HCT116 (cell line): Measurements from ENCODE around the gene SEZ6L2. TPM values are rescaled to one million over a fixed set of nuclear protein-coding genes. Genes with fewer than 3 reads are reported as not detected.

Experiments used
- ATAC-seq: fragments of 200-7000 bp; cut with Tn5 transposase; 2 replicates; pipeline ENCODE4 v1.9.1; 2020; ENCODE audit warnings: mild to moderate bottlenecking, moderate library complexity
- BruUV-seq: library from RNA; stranded (reverse); fragments of 400-500 nt; replicated peaks from 2 replicates; lab custom pipeline; 2021; lab: Mats Ljungman, UMichigan
- CTCF ChIA-PET: fragments of 300-600 bp; sonication (Branson Sonifier 250); formaldehyde crosslinking; loops from one replicate; lab custom pipeline; 2021; ENCODE audit warnings: antibody characterized with exemption; lab: Charles Lee
- POLR2A ChIA-PET: fragments of 300-600, 350-600 bp; sonication (Branson Sonifier 250); formaldehyde crosslinking; loops from one replicate; lab custom pipeline; 2021; ENCODE audit warnings: antibody characterized with exemption; lab: Charles Lee
- RAD21 ChIA-PET, 2 experiments: fragments of 300-600 bp; sonication (Branson Sonifier 250); formaldehyde crosslinking; loops; one replicate each; lab custom pipeline; 2023; ENCODE audit warnings: low total read pairs in 2 of 2; ENCODE audit not compliant: uncharacterized antibody in 2 of 2, unreplicated experiment in 2 of 2, low non-redundant PET in 1 of 2; lab: Charles Lee
- DNase-seq: peaks from one replicate; pipeline ENCODE4 v3.0.0-alpha.2; 2010; ENCODE audit warnings: low read depth, low spot score
- H2AFZ ChIP-seq: fragments of 200-600 bp; shearing (Covaris generic), sonication (generic); 2 replicates; pipeline ENCODE4 v1.6.1; 2017; ENCODE audit warnings: low read depth, mixed run types, mixed read lengths, antibody characterized with exemption, low read length; ENCODE audit not compliant: poor library complexity, severe bottlenecking
- H3K27ac ChIP-seq: 2 replicates; pipeline ENCODE4 v1.5.1; 2012; ENCODE audit warnings: low read depth, low read length
- H3K27me3 ChIP-seq: fragments of 200-600 bp; sonication (generic); 2 replicates; pipeline ENCODE4 v1.6.1; 2016; ENCODE audit warnings: mixed run types, low read length, mixed read lengths; ENCODE audit not compliant: insufficient read depth
- H3K36me3 ChIP-seq, 2 experiments: fragments of 200-500 bp in 1 of 2; fragments of 200-600 bp in 1 of 2; sonication (Bioruptor generic) in 1 of 2; sonication (generic) in 1 of 2; 2 replicates each; pipeline versions ENCODE4 v1.5.1 to v1.6.1; 2014 to 2016; ENCODE audit warnings: low read length in 2 of 2, inconsistent platforms in 1 of 2, mixed read lengths in 1 of 2, mixed run types in 1 of 2; ENCODE audit not compliant: insufficient read depth in 2 of 2, control insufficient read depth in 1 of 2
- H3K4me1 ChIP-seq, 2 experiments: fragments of 200-600 bp in 1 of 2; sonication (generic) in 1 of 2; 2 replicates each; pipeline versions ENCODE4 v1.5.1 to v1.6.1; 2012 to 2017; ENCODE audit warnings: low read length in 2 of 2, inconsistent platforms in 1 of 2, mild to moderate bottlenecking in 1 of 2, mixed read lengths in 1 of 2, mixed run types in 1 of 2, moderate library complexity in 1 of 2; ENCODE audit not compliant: insufficient read depth in 2 of 2, control insufficient read depth in 1 of 2
- H3K4me2 ChIP-seq: fragments of 200-600 bp; sonication (generic); 2 replicates; pipeline ENCODE4 v1.6.1; 2017; ENCODE audit warnings: mixed run types, low read length, mixed read lengths
- H3K4me3 ChIP-seq, 2 experiments: fragments of 200-600 bp in 1 of 2; sonication (generic) in 1 of 2; replicated peaks in 1 of 2; 2 replicates each; pipeline ENCODE4 v1.5.1; 2011 to 2016; ENCODE audit warnings: low read length in 2 of 2, control low read depth in 1 of 2, low read depth in 1 of 2, mild to moderate bottlenecking in 1 of 2, mixed read lengths in 1 of 2, mixed run types in 1 of 2
- H3K79me2 ChIP-seq: fragments of 200-600 bp; sonication (generic); 2 replicates; pipeline ENCODE4 v1.6.1; 2017; ENCODE audit warnings: mild to moderate bottlenecking, mixed run types, low read length, moderate library complexity, mixed read lengths; ENCODE audit not compliant: insufficient read depth
- H3K9ac ChIP-seq: fragments of 200-600 bp; sonication (generic); 2 replicates; pipeline ENCODE4 v1.6.1; 2016; ENCODE audit warnings: low read length, mixed read lengths
- H3K9me2 ChIP-seq: fragments of 200-600 bp; sonication (generic), shearing (Covaris generic); 2 replicates; pipeline ENCODE4 v1.6.1; 2017; ENCODE audit warnings: mixed run types, mild to moderate bottlenecking, moderate library complexity; ENCODE audit not compliant: insufficient read depth
- H3K9me3 ChIP-seq, 2 experiments: fragments of 200-500 bp in 1 of 2; fragments of 200-600 bp in 1 of 2; sonication (Bioruptor generic) in 1 of 2; sonication (generic) in 1 of 2; 2 replicates each; pipeline ENCODE4 v1.6.1; 2014 to 2017; ENCODE audit warnings: low read length in 2 of 2, mixed read lengths in 2 of 2, inconsistent platforms in 1 of 2, low read depth in 1 of 2, mild to moderate bottlenecking in 1 of 2, mixed run types in 1 of 2, moderate library complexity in 1 of 2; ENCODE audit not compliant: control insufficient read depth in 1 of 2, insufficient read depth in 1 of 2
- H4K20me1 ChIP-seq: fragments of 200-600 bp; sonication (generic), shearing (Covaris generic); 2 replicates; pipeline ENCODE4 v1.6.1; 2017; ENCODE audit warnings: mixed run types, mild to moderate bottlenecking, moderate library complexity; ENCODE audit not compliant: insufficient read depth
- CBX3 ChIP-seq: IDR thresholded peaks from 2 replicates; pipeline ENCODE4 v1.6.1; 2012; ENCODE audit warnings: low read depth
- EGR1 ChIP-seq: IDR thresholded peaks from 2 replicates; pipeline ENCODE4 v1.6.1; 2012; ENCODE audit warnings: low read depth
- EZH2 ChIP-seq: fragments of 200-600 bp; sonication (generic); IDR thresholded peaks from 2 replicates; pipeline ENCODE4 v1.6.1; 2017; ENCODE audit warnings: antibody characterized with exemption, mixed run types
- EZH2phosphoT487 ChIP-seq: fragments of 200-600 bp; IDR thresholded peaks from 2 replicates; pipeline ENCODE4 v1.6.1; 2018; ENCODE audit warnings: antibody characterized with exemption, borderline replicate concordance
- YY1 ChIP-seq: IDR thresholded peaks from 2 replicates; pipeline ENCODE4 v1.6.1; 2011; ENCODE audit warnings: low read length, low read depth, moderate library complexity, mild to moderate bottlenecking; ENCODE audit not compliant: insufficient replicate concordance; ENCODE audit errors: extremely low read depth
- intact Hi-C: fragments of 100-400 bp; cut with micrococcal nuclease; formaldehyde crosslinking; loops from 2 replicates; pipeline ENCODE4 v1.10.0; 2022
- total RNA-seq: library from RNA; stranded (reverse); gene quantifications from one replicate; pipeline ENCODE4 v1.2.1, GENCODE V29; 2021; ENCODE audit not compliant: unreplicated experiment
- TF ChIP-seq, protein P1 (sequence below): IDR thresholded peaks from 2 replicates; pipeline ENCODE4 v1.6.1; 2011; ENCODE audit warnings: mild to moderate bottlenecking, low read length, moderate library complexity; ENCODE audit not compliant: insufficient replicate concordance; ENCODE audit errors: extremely low read depth
- TF ChIP-seq, protein P2 (sequence below), 3 experiments: fragments of 200-600 bp in 1 of 3; sonication (generic) in 1 of 3; IDR thresholded peaks in 2 of 3; conservative IDR thresholded peaks in 1 of 3; 2 replicates each; pipeline ENCODE4 v1.5.1; 2012 to 2017; ENCODE audit warnings: low read depth in 2 of 3, low read length in 2 of 3, antibody characterized with exemption in 1 of 3, borderline replicate concordance in 1 of 3, control low read depth in 1 of 3, mild to moderate bottlenecking in 1 of 3, mixed read lengths in 1 of 3, mixed run types in 1 of 3, moderate library complexity in 1 of 3; ENCODE audit not compliant: insufficient read depth in 1 of 3

SEZ6L2 gene
- total RNA-seq, 1 experiment from 2014 or later: 49.3 TPM

DNA sequence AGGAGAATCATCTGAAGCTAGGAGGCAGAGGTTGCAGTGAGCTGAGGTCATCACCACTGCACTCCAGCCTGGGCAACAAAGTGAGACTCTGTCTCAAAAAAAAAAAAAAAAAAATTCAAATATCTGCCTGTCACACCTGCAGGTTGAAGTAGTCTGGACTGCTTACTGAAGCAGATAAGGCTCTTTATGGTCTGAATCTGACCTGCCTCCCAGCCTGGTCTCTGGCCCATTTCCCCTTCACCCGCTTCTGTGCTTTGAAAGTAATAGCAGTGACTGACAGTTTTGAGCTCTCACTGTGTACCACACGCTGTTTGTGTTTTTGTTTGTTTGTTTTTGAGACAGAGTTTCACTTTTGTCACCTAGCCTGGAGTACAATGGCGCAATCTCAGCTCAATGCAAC lies 5.8 kb downstream of the SEZ6L2 start (continued):
- TF ChIP-seq, protein P1, sequence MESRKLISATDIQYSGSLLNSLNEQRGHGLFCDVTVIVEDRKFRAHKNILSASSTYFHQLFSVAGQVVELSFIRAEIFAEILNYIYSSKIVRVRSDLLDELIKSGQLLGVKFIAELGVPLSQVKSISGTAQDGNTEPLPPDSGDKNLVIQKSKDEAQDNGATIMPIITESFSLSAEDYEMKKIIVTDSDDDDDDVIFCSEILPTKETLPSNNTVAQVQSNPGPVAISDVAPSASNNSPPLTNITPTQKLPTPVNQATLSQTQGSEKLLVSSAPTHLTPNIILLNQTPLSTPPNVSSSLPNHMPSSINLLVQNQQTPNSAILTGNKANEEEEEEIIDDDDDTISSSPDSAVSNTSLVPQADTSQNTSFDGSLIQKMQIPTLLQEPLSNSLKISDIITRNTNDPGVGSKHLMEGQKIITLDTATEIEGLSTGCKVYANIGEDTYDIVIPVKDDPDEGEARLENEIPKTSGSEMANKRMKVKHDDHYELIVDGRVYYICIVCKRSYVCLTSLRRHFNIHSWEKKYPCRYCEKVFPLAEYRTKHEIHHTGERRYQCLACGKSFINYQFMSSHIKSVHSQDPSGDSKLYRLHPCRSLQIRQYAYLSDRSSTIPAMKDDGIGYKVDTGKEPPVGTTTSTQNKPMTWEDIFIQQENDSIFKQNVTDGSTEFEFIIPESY: no peak

DNA sequence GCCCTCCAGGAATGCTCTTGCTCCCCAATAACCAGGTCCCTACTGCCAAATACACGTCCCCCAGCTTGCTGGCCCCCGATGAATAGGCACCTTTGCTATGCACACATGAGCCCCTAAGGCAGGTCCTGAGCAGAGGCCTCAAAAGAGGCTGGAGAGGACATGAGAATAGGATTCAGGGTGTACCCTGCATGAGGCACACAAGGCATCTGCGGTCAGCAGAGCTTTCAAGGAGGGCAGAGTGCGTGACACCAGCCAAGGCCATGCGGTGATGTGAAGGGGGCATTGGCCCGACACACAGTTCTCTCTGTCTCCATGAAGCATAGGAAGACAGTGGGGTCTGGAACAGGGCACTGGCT lies 6.9 kb downstream of the SEZ6L2 start:
- no peaks in the 10 kb centered on the region for H4K20me1 ChIP-seq
- no peak overlapping the region for H2AFZ ChIP-seq
- no peaks in the 10 kb centered on the region for H3K9me3 ChIP-seq
- ChIA-PET POLR2A (no interaction called here), CTCF (no interaction called here), RAD21 (no interaction called here)
- no peak overlapping the region for H3K9ac ChIP-seq
- no peak overlapping the region for H3K27ac ChIP-seq
- H3K4me1 ChIP-seq: no peaks in the 10 kb centered on the region
- no peak for DNase-seq
- intact Hi-C loops: no loop called here
- H3K79me2 ChIP-seq: no peaks in the 10 kb centered on the region
- ATAC-seq: no peak
- H3K9me2 ChIP-seq: no peaks in the 10 kb centered on the region
- H3K36me3 ChIP-seq: no peaks in the 10 kb centered on the region
- no TSS peak for BruUV-seq
- H3K4me2 ChIP-seq: no peak overlapping the region
- H3K27me3 ChIP-seq: no peaks in the 10 kb centered on the region
- no peak overlapping the region for H3K4me3 ChIP-seq
- TF ChIP-seq CBX3 (no peak), YY1 (no peak), EGR1 (no peak), EZH2phosphoT487 (no peak), EZH2 (no peak)
- TF ChIP-seq, protein P2, sequence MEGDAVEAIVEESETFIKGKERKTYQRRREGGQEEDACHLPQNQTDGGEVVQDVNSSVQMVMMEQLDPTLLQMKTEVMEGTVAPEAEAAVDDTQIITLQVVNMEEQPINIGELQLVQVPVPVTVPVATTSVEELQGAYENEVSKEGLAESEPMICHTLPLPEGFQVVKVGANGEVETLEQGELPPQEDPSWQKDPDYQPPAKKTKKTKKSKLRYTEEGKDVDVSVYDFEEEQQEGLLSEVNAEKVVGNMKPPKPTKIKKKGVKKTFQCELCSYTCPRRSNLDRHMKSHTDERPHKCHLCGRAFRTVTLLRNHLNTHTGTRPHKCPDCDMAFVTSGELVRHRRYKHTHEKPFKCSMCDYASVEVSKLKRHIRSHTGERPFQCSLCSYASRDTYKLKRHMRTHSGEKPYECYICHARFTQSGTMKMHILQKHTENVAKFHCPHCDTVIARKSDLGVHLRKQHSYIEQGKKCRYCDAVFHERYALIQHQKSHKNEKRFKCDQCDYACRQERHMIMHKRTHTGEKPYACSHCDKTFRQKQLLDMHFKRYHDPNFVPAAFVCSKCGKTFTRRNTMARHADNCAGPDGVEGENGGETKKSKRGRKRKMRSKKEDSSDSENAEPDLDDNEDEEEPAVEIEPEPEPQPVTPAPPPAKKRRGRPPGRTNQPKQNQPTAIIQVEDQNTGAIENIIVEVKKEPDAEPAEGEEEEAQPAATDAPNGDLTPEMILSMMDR (IDR thresholded peaks at IDR 0.05 in 2 of 3, conservative IDR thresholded peaks at IDR 0.05 in 1 of 3; ENCODE audit: borderline replicate concordance in 1 of 3, insufficient read depth in 1 of 3, low read depth in 2 of 3, low read length in 2 of 3): no peak
